ENCODE results near the gene SEMA3B. TPM values are rescaled to one million over a fixed set of nuclear protein-coding genes. Genes with fewer than 3 reads are reported as not detected.
A peak's percentile ranks its signal among the peaks of the same experiment; 100 is the strongest.

Gene SEMA3B
- total and polyA plus RNA-seq, 2 donors from 2014 or later, result 96.1 to 99.9 TPM

GRCh38 chr3:50238549-50239026 lies 30.4 kb upstream of the SEMA3B start:
- peak in 1 of 5 donors; percentile 93 for DNase-seq
- no peak for FAIRE-seq
- Histone ChIP-seq H3K9me3 (ENCODE audit: control insufficient read depth in 2 of 3, insufficient read depth in 1 of 3, low read length in 3 of 3) (no peaks in the 10 kb centered on the region), H3K27ac (ENCODE audit: low read depth in 2 of 2, low read length in 2 of 2) (peak overlapping the region; percentile 89 to 93), H3K4me3 (ENCODE audit: low read length in 3 of 3) (peak overlapping the region in 2 of 3 donors; percentile 77 to 93), H3K27me3 (ENCODE audit: control insufficient read depth, insufficient read depth, low read length) (no peaks in the 10 kb centered on the region), H3K9ac (ENCODE audit: low read length in 3 of 3) (peak overlapping the region in 1 of 3 donors; percentile 76), H3K36me3 (ENCODE audit: control insufficient read depth in 2 of 3, insufficient read depth in 3 of 3, low read length in 3 of 3) (no peaks in the 10 kb centered on the region), H3K4me1 (ENCODE audit: control insufficient read depth in 2 of 3, insufficient read depth in 2 of 3, low read depth in 1 of 3, low read length in 3 of 3) (peaks cover 0 to 63% (median 32%) of the 10 kb centered on the region in 3 donors)
- TF ChIP-seq, protein P1, sequence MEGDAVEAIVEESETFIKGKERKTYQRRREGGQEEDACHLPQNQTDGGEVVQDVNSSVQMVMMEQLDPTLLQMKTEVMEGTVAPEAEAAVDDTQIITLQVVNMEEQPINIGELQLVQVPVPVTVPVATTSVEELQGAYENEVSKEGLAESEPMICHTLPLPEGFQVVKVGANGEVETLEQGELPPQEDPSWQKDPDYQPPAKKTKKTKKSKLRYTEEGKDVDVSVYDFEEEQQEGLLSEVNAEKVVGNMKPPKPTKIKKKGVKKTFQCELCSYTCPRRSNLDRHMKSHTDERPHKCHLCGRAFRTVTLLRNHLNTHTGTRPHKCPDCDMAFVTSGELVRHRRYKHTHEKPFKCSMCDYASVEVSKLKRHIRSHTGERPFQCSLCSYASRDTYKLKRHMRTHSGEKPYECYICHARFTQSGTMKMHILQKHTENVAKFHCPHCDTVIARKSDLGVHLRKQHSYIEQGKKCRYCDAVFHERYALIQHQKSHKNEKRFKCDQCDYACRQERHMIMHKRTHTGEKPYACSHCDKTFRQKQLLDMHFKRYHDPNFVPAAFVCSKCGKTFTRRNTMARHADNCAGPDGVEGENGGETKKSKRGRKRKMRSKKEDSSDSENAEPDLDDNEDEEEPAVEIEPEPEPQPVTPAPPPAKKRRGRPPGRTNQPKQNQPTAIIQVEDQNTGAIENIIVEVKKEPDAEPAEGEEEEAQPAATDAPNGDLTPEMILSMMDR (IDR thresholded peaks at IDR 0.05; ENCODE audit: borderline replicate concordance, extremely low read depth, insufficient read depth), result no peak
- intact Hi-C loops (cut with DNase I), result no loop called here

DNA sequence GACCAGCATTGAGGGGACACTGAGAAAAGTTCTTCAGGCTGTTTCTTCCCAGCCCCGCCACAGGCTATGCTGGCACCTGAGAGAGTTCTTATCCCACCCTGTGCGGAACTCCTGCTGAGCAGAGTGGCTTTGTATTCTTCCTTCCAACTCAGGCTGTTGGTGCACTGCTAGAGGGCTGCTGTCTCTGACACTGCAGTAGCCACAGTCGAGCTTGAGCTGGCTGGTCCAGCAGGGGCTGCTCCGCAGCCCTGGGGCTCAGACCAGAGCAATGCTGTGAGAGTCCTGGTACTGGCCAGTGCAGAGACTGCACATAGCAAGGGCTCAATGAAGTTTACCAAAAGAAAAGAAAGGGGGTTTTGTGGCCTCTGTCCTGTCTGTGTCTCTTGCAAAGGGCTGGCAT lies 29.3 kb upstream of the SEMA3B start:
- no peak overlapping the region for H3K9ac ChIP-seq (ENCODE audit: low read length in 3 of 3)
- FAIRE-seq (no peak), DNase-seq (no peak)
- no peaks in the 10 kb centered on the region for H3K9me3 ChIP-seq (ENCODE audit: control insufficient read depth in 2 of 3, insufficient read depth in 1 of 3, low read length in 3 of 3)
- no peak overlapping the region for H3K4me3 ChIP-seq (ENCODE audit: low read length in 3 of 3)
- intact Hi-C loops (cut with DNase I), result no loop called here
- peaks cover 0 to 70% (median 33%) of the 10 kb centered on the region in 3 donors for H3K4me1 ChIP-seq (ENCODE audit: control insufficient read depth in 2 of 3, insufficient read depth in 2 of 3, low read depth in 1 of 3, low read length in 3 of 3)
- TF ChIP-seq, protein P1 (IDR thresholded peaks at IDR 0.05; ENCODE audit: borderline replicate concordance, extremely low read depth, insufficient read depth), result no peak
- H3K27ac ChIP-seq (ENCODE audit: low read depth in 2 of 2, low read length in 2 of 2), result peak overlapping the region in 1 of 2 donors; percentile 30
- no peaks in the 10 kb centered on the region for H3K27me3 ChIP-seq (ENCODE audit: control insufficient read depth, insufficient read depth, low read length)
- H3K36me3 ChIP-seq (ENCODE audit: control insufficient read depth in 2 of 3, insufficient read depth in 3 of 3, low read length in 3 of 3), result peaks cover 0 to 2% (median 2%) of the 10 kb centered on the region in 3 donors

DNA sequence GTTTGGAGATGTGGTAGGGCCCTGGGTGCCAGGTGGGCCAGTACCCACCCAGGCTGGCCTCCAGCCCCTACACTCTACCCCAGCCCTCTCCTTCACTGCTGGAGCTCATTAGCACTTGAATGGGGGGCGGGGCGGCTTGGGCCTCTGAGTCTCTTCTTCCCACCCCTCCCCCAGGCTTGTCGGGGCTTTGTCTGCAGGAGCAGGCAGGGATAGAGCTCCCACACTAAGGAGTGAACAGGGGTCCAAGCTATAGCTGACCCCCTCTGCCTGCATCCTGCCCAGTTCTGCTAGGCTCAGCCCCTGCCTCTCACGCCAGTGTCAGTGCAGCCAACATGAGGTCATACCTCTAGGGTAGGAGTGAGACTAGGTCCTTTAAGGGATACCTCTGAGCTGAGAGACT lies 27.8 kb upstream of the SEMA3B start:
- Histone ChIP-seq H3K4me1 (ENCODE audit: control insufficient read depth in 2 of 3, insufficient read depth in 2 of 3, low read depth in 1 of 3, low read length in 3 of 3) (peaks cover 0 to 79% (median 36%) of the 10 kb centered on the region in 3 donors), H3K36me3 (ENCODE audit: control insufficient read depth in 2 of 3, insufficient read depth in 3 of 3, low read length in 3 of 3) (peaks cover 0 to 2% (median 2%) of the 10 kb centered on the region in 3 donors), H3K27ac (ENCODE audit: low read depth in 2 of 2, low read length in 2 of 2) (peak overlapping the region; percentile 61 to 66), H3K9me3 (ENCODE audit: control insufficient read depth in 2 of 3, insufficient read depth in 1 of 3, low read length in 3 of 3) (no peaks in the 10 kb centered on the region), H3K27me3 (ENCODE audit: control insufficient read depth, insufficient read depth, low read length) (no peaks in the 10 kb centered on the region), H3K9ac (ENCODE audit: low read length in 3 of 3) (peak overlapping the region in 1 of 3 donors; percentile 33), H3K4me3 (ENCODE audit: low read length in 3 of 3) (no peak overlapping the region)
- TF ChIP-seq, protein P1 (IDR thresholded peaks at IDR 0.05; ENCODE audit: borderline replicate concordance, extremely low read depth, insufficient read depth), result no peak
- peak; percentile 54 to 82 (median 70) for DNase-seq
- intact Hi-C loops (cut with DNase I), result no loop called here
- FAIRE-seq, result no peak
